Mesenchymal stem cell (in vitro differentiated cells and primary cell): ENCODE measurements around the gene CPA2.

ENCODE experiments used
- DNase-seq: peaks from one replicate; pipeline ENCODE4 v3.0.0-alpha.2; 2013
- H2AFZ ChIP-seq: one replicate; pipeline ENCODE4 v1.6.1; 2013; ENCODE audit warnings: low read depth, mild to moderate bottlenecking, control low read depth, inconsistent platforms, low read length, moderate library complexity
- H2AK5ac ChIP-seq: 2 replicates; pipeline ENCODE4 v1.6.1; 2013; ENCODE audit warnings: low read length, moderate library complexity, mild to moderate bottlenecking, inconsistent platforms; ENCODE audit not compliant: severe bottlenecking
- H2BK120ac ChIP-seq: one replicate; pipeline ENCODE4 v1.6.1; 2013; ENCODE audit warnings: low read depth, mild to moderate bottlenecking, inconsistent platforms, low read length, moderate library complexity
- H2BK12ac ChIP-seq, 2 experiments: one replicate each; pipeline ENCODE4 v1.6.1; 2013; ENCODE audit warnings: inconsistent platforms in 2 of 2, low read length in 2 of 2, mild to moderate bottlenecking in 2 of 2, moderate library complexity in 2 of 2, control low read depth in 1 of 2
- H2BK15ac ChIP-seq: one replicate; pipeline ENCODE4 v1.6.1; 2013; ENCODE audit warnings: mild to moderate bottlenecking, low read depth, inconsistent platforms; ENCODE audit not compliant: poor library complexity, severe bottlenecking
- H2BK5ac ChIP-seq: 2 replicates; pipeline ENCODE4 v1.6.1; 2013; ENCODE audit warnings: low read depth, mild to moderate bottlenecking, low read length, control low read depth, inconsistent platforms; ENCODE audit not compliant: poor library complexity, severe bottlenecking
- H3K14ac ChIP-seq, 2 experiments: one replicate each; pipeline ENCODE4 v1.6.1; 2013; ENCODE audit warnings: inconsistent platforms in 2 of 2, low read length in 2 of 2, control low read depth in 1 of 2, mild to moderate bottlenecking in 1 of 2, moderate library complexity in 1 of 2
- H3K18ac ChIP-seq, 2 experiments: one replicate each; pipeline ENCODE4 v1.6.1; 2013; ENCODE audit warnings: inconsistent platforms in 2 of 2, low read length in 2 of 2, control low read depth in 1 of 2, low read depth in 1 of 2, mild to moderate bottlenecking in 1 of 2
- H3K23ac ChIP-seq, 2 experiments: one replicate each; pipeline ENCODE4 v1.6.1; 2013; ENCODE audit warnings: inconsistent platforms in 2 of 2, low read length in 2 of 2, mild to moderate bottlenecking in 2 of 2, moderate library complexity in 2 of 2, control low read depth in 1 of 2
- H3K27ac ChIP-seq: 2 replicates; pipeline ENCODE4 v1.5.1; 2013; ENCODE audit warnings: mild to moderate bottlenecking, moderate library complexity, low read length, control low read depth, inconsistent platforms; ENCODE audit not compliant: poor library complexity, severe bottlenecking
- H3K27me3 ChIP-seq, 2 experiments: 2 replicates each; pipeline versions ENCODE4 v1.6.1 to v1.7.0; 2013; ENCODE audit warnings: low read length in 2 of 2, mild to moderate bottlenecking in 2 of 2, moderate library complexity in 2 of 2, control low read depth in 1 of 2, inconsistent platforms in 1 of 2; ENCODE audit not compliant: control insufficient read depth in 1 of 2, insufficient read depth in 1 of 2
- H3K36me3 ChIP-seq, 2 experiments: 2 replicates each; pipeline versions ENCODE4 v1.6.1 to v1.7.0; 2013; ENCODE audit warnings: low read length in 2 of 2, control low read depth in 1 of 2, inconsistent platforms in 1 of 2, low read depth in 1 of 2, mild to moderate bottlenecking in 1 of 2; ENCODE audit not compliant: insufficient read depth in 2 of 2, control insufficient read depth in 1 of 2
- H3K4ac ChIP-seq, 2 experiments: one replicate each; pipeline ENCODE4 v1.6.1; 2013; ENCODE audit warnings: inconsistent platforms in 2 of 2, low read length in 2 of 2, mild to moderate bottlenecking in 2 of 2, moderate library complexity in 2 of 2, control low read depth in 1 of 2, low read depth in 1 of 2
- H3K4me1 ChIP-seq: 2 replicates; pipeline ENCODE4 v1.6.1; 2013; ENCODE audit warnings: low read depth, low read length, control low read depth; ENCODE audit not compliant: control insufficient read depth, insufficient read depth
- H3K4me2 ChIP-seq: 2 replicates; pipeline ENCODE4 v1.6.1; 2013; ENCODE audit warnings: low read length, mild to moderate bottlenecking, inconsistent platforms; ENCODE audit not compliant: poor library complexity, severe bottlenecking
- H3K4me3 ChIP-seq, 2 experiments: 2 replicates each; pipeline versions ENCODE4 v1.5.1 to v1.7.0; 2013; ENCODE audit warnings: low read length in 2 of 2, mild to moderate bottlenecking in 2 of 2, control low read depth in 1 of 2, low read depth in 1 of 2; ENCODE audit not compliant: insufficient read depth in 1 of 2
- H3K79me1 ChIP-seq: replicated peaks from 2 replicates; pipeline ENCODE4 v1.6.1; 2013; ENCODE audit warnings: mild to moderate bottlenecking, control low read depth, low read length, inconsistent platforms; ENCODE audit not compliant: poor library complexity, severe bottlenecking
- H3K9ac ChIP-seq: 2 replicates; pipeline ENCODE4 v1.7.0; 2013; ENCODE audit warnings: mild to moderate bottlenecking, low read length, moderate library complexity
- H3K9me3 ChIP-seq: 2 replicates; pipeline ENCODE4 v1.7.0; 2013; ENCODE audit warnings: mild to moderate bottlenecking, low read length; ENCODE audit not compliant: control insufficient read depth
- H4K8ac ChIP-seq: one replicate; pipeline ENCODE4 v1.6.1; 2013; ENCODE audit warnings: inconsistent platforms, mild to moderate bottlenecking, low read length, moderate library complexity
- H4K91ac ChIP-seq: one replicate; pipeline ENCODE4 v1.6.1; 2013; ENCODE audit warnings: mild to moderate bottlenecking, low read length, inconsistent platforms
- WGBS: methylation state at CpG from one replicate; pipeline ENCODE4 v1.1.7; 2013; ENCODE audit warnings: mixed read lengths; 5-methylcytosine and 5-hydroxymethylcytosine counted together

CPA2 gene

DNA sequence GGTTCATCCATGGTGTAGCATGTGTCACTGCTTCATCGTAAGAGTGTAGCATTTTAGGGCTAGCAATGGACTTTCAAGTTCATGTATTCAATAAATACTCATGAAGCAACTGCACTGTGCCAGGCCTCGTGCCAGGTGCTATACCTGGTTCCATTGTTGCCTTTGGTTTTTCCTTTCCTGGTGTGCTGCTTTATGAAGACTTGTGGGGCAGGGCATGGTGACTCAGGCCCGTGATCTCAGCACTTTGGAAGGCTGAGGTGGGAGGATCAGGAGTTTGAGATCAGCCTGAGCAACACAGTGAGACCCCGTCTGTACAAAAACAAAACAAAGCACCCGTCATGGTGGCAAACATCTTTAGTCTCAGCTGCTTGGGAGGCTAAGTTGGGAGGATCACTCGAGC is 24.1 kb downstream of the CPA2 start:
- H3K27ac ChIP-seq = no peak overlapping the region
- H2AFZ ChIP-seq = no peak overlapping the region

DNA sequence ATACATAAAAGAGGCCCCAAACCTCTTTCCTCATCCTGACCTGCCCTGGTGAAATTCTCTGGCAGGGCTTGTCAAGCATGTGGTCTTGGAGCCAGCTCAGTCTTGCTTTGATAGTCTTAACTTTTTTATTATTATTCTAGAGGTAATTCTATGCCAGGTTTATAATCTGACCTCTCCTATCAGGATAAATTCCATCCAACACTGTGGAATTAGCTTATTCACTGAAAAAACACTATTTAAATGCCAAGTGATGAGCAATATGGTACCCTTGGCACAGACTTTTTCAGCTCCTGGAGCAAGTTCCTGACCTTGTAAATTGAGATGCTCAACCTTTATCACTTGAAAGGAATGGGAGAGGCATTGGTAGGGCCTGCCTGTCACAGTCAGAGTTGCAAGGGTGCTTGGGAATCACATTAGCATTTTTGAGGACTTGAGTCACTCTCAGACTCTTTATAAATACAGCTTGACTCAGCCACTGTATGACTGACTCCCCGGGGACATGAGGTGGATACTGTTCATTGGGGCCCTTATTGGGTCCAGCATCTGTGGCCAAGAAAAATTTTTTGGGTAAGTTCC is 26.1 kb downstream of the CPA2 start, which contains the start of gene CPA4:
Gene CPA4, plus strand, starts transcription at position 480 of the 576 bp plus-strand sequence. Its CDS starts 20 bp downstream, at position 500.
- H3K36me3 ChIP-seq = peaks cover 0 to 17% of the 10 kb centered on the region in 2 experiments
- H3K27ac ChIP-seq = peak within 1 kb of the TSS; percentile 96
- no peak within 1 kb of the TSS for H2AFZ ChIP-seq
- H3K4me2 ChIP-seq = peak within 1 kb of the TSS; percentile 12
- peak within 1 kb of the TSS; percentile 76 for H3K9ac ChIP-seq
- peak within 1 kb of the TSS; percentile 71 for H4K91ac ChIP-seq
- no peaks in the 10 kb centered on the region for H3K9me3 ChIP-seq
- H3K14ac ChIP-seq = no peak within 1 kb of the TSS
- H2AK5ac ChIP-seq = peak within 1 kb of the TSS; percentile 45
- H2BK12ac ChIP-seq = peak within 1 kb of the TSS in 1 of 2 experiments; percentile 61
- peaks cover 17% of the 10 kb centered on the region for H3K79me1 ChIP-seq
- H3K4ac ChIP-seq = no peak within 1 kb of the TSS
- H3K4me3 ChIP-seq = peak within 1 kb of the TSS; percentile 29 to 46
- no peak within 1 kb of the TSS for H3K23ac ChIP-seq
- WGBS = 0% methylated on average over 1 of the region's 1 CpG
- H4K8ac ChIP-seq = no peak within 1 kb of the TSS
- H2BK15ac ChIP-seq = peak within 1 kb of the TSS; percentile 37
- H3K27me3 ChIP-seq = no peaks in the 10 kb centered on the region
- peak; percentile 91 for DNase-seq
- peak within 1 kb of the TSS; percentile 63 for H2BK5ac ChIP-seq
- H3K18ac ChIP-seq = peak within 1 kb of the TSS in 1 of 2 experiments; percentile 62
- H3K4me1 ChIP-seq = peaks cover 18% of the 10 kb centered on the region
- peak within 1 kb of the TSS; percentile 69 for H2BK120ac ChIP-seq

More for the DNA sequence above, 24.1 kb downstream of the CPA2 start:
- H3K4me1 ChIP-seq = peaks cover 15% of the 10 kb centered on the region
- no peak overlapping the region for H3K4me3 ChIP-seq
- no peak overlapping the region for H3K14ac ChIP-seq
- H2BK12ac ChIP-seq = peak overlapping the region in 1 of 2 experiments; percentile 21
- H3K4me2 ChIP-seq = no peak overlapping the region
- 54% methylated on average over 6 of the region's 6 CpGs for WGBS
- H3K9me3 ChIP-seq = no peaks in the 10 kb centered on the region
- peak overlapping the region; percentile 53 for H2AK5ac ChIP-seq
- H3K18ac ChIP-seq = no peak overlapping the region
- H4K8ac ChIP-seq = no peak overlapping the region
- H3K36me3 ChIP-seq = peaks cover 0 to 4% of the 10 kb centered on the region in 2 experiments
- no peak overlapping the region for H2BK120ac ChIP-seq
- H4K91ac ChIP-seq = no peak overlapping the region
- peaks cover 4% of the 10 kb centered on the region for H3K79me1 ChIP-seq
- H3K9ac ChIP-seq = no peak overlapping the region
- H3K27me3 ChIP-seq = no peaks in the 10 kb centered on the region
- H2BK15ac ChIP-seq = no peak overlapping the region
- H2BK5ac ChIP-seq = no peak overlapping the region
- H3K4ac ChIP-seq = no peak overlapping the region
- peak; percentile 47 for DNase-seq
- H3K23ac ChIP-seq = no peak overlapping the region

GRCh38 chr7:130293521-130293920 is 26.9 kb downstream of the CPA2 start:
- Histone ChIP-seq H3K4me3 (peak overlapping the region; percentile 29 to 46), H2BK12ac (no peak overlapping the region), H3K23ac (no peak overlapping the region), H2AFZ (no peak overlapping the region), H3K36me3 (peaks cover 0 to 21% of the 10 kb centered on the region in 2 experiments), H3K27me3 (no peaks in the 10 kb centered on the region), H2BK15ac (no peak overlapping the region), H4K91ac (peak overlapping the region; percentile 71), H3K27ac (peak overlapping the region; percentile 96), H3K9ac (peak overlapping the region; percentile 76), H2BK120ac (no peak overlapping the region), H2BK5ac (peak overlapping the region; percentile 63), H4K8ac (no peak overlapping the region), H3K18ac (peak overlapping the region in 1 of 2 experiments; percentile 62), H3K4me1 (peaks cover 18% of the 10 kb centered on the region), H3K4me2 (peak overlapping the region; percentile 12), H3K79me1 (peaks cover 18% of the 10 kb centered on the region), H2AK5ac (peak overlapping the region; percentile 45), H3K14ac (no peak overlapping the region), H3K9me3 (no peaks in the 10 kb centered on the region), H3K4ac (no peak overlapping the region)
- WGBS = 92% methylated on average over 8 of the region's 8 CpGs
- DNase-seq = no peak

GRCh38 chr7:130294314-130294713 is 27.7 kb downstream of the CPA2 start:
- H3K79me1 ChIP-seq = peaks cover 24% of the 10 kb centered on the region
- peaks cover 0 to 26% of the 10 kb centered on the region in 2 experiments for H3K36me3 ChIP-seq
- H3K23ac ChIP-seq = no peak overlapping the region
- no peak overlapping the region for H3K4ac ChIP-seq
- H2AK5ac ChIP-seq = peak overlapping the region; percentile 28
- peak overlapping the region; percentile 1 for H3K27ac ChIP-seq
- no peak overlapping the region for H3K4me3 ChIP-seq
- 81% methylated on average over 5 of the region's 5 CpGs for WGBS
- no peak overlapping the region for H2AFZ ChIP-seq
- H2BK15ac ChIP-seq = no peak overlapping the region
- H3K14ac ChIP-seq = no peak overlapping the region
- no peak overlapping the region for H2BK12ac ChIP-seq
- no peak overlapping the region for H3K9ac ChIP-seq
- no peak overlapping the region for H4K8ac ChIP-seq
- H2BK120ac ChIP-seq = no peak overlapping the region
- H3K4me2 ChIP-seq = no peak overlapping the region
- H3K4me1 ChIP-seq = peaks cover 15% of the 10 kb centered on the region
- H3K27me3 ChIP-seq = no peaks in the 10 kb centered on the region
- H4K91ac ChIP-seq = no peak overlapping the region
- no peaks in the 10 kb centered on the region for H3K9me3 ChIP-seq
- no peak overlapping the region for H2BK5ac ChIP-seq
- no peak overlapping the region for H3K18ac ChIP-seq
- peak; percentile 53 for DNase-seq
